Natural killer cell (primary cell): ENCODE results near the gene SEC14L2. TPM values are rescaled to one million over a fixed set of nuclear protein-coding genes. Genes with fewer than 3 reads are reported as not detected.

Experiments used
- ATAC-seq, 3 donors: fragments of 150-1000 bp in 2 of 3; fragments of 200-7000 bp in 1 of 3; cut with Tn5 transposase; 1 replicate in 1 of 3; 2 replicates in 2 of 3; pipeline ENCODE4 v1.10.0; 2021; ENCODE audit warnings: mild to moderate bottlenecking in 2 of 3, moderate library complexity in 2 of 3
- DNase-seq, 2 donors: peaks; one replicate each; pipeline versions ENCODE4 v3.0.0 to v3.0.0-alpha.2; 2013 to 2021; ENCODE audit warnings: mixed read lengths in 1 of 2
- H3K27ac ChIP-seq: one replicate; pipeline ENCODE4 v1.5.1; 2013; ENCODE audit warnings: mild to moderate bottlenecking, low read length
- H3K27me3 ChIP-seq: one replicate; pipeline ENCODE4 v1.6.1; 2013; ENCODE audit warnings: low read length; ENCODE audit not compliant: control insufficient read depth, insufficient read depth
- H3K36me3 ChIP-seq: one replicate; pipeline ENCODE4 v1.6.1; 2013; ENCODE audit warnings: low read length; ENCODE audit not compliant: control insufficient read depth, insufficient read depth
- H3K4me1 ChIP-seq: one replicate; pipeline ENCODE4 v1.6.1; 2013; ENCODE audit warnings: low read length; ENCODE audit not compliant: control insufficient read depth, insufficient read depth
- H3K4me3 ChIP-seq: one replicate; pipeline ENCODE4 v1.5.1; 2013; ENCODE audit warnings: low read length
- H3K9me3 ChIP-seq: one replicate; pipeline ENCODE4 v1.6.1; 2013; ENCODE audit warnings: low read length; ENCODE audit not compliant: control insufficient read depth, insufficient read depth
- H3K27ac Mint-ChIP-seq, 2 donors: one replicate each; pipeline ENCODE4 v1.8.0; 2022; ENCODE audit warnings: mild to moderate bottlenecking in 2 of 2, mixed read lengths in 2 of 2, moderate library complexity in 1 of 2
- H3K27me3 Mint-ChIP-seq, 2 donors: one replicate each; pipeline ENCODE4 v1.8.0; 2022; ENCODE audit warnings: low read depth in 2 of 2, mixed read lengths in 2 of 2
- H3K36me3 Mint-ChIP-seq: one replicate; pipeline ENCODE4 v1.8.0; 2022; ENCODE audit warnings: mixed read lengths
- H3K4me1 Mint-ChIP-seq, 2 donors: one replicate each; pipeline ENCODE4 v1.8.0; 2022; ENCODE audit warnings: mixed read lengths in 2 of 2
- H3K4me3 Mint-ChIP-seq: one replicate; pipeline ENCODE4 v1.8.0; 2022; ENCODE audit warnings: mild to moderate bottlenecking, moderate library complexity, mixed read lengths
- H3K9me3 Mint-ChIP-seq, 2 donors: one replicate each; pipeline ENCODE4 v1.8.0; 2022; ENCODE audit warnings: mixed read lengths in 2 of 2
- WGBS: methylation state at CpG from one replicate; pipeline ENCODE4 v1.1.7; 2013; ENCODE audit warnings: missing lambda C conversion rate; ENCODE audit not compliant: insufficient coverage; 5-methylcytosine and 5-hydroxymethylcytosine counted together
- intact Hi-C: fragments of 100-400 bp; cut with micrococcal nuclease; formaldehyde crosslinking; loops from one replicate; pipeline ENCODE4 v1.14.2; 2022
- total RNA-seq, 4 donors: library from RNA; stranded (reverse); fragments of 120-200 nt in 1 of 4; gene quantifications; one replicate each; pipeline versions ENCODE4 v1.2.3 to v1.2.4, GENCODE V29; 2013 to 2022
- TF ChIP-seq, protein P1 (sequence below): fragments of 200-600 bp; IDR thresholded peaks from one replicate; pipeline ENCODE4 v1.8.0; 2022; ENCODE audit warnings: antibody characterized with exemption

SEC14L2 gene
- total RNA-seq, 3 donors from 2014 or later (not counting 1 experiment from before 2014, with no cell fraction given): 0.71 to 6.6 (median 2.7) TPM

DNA sequence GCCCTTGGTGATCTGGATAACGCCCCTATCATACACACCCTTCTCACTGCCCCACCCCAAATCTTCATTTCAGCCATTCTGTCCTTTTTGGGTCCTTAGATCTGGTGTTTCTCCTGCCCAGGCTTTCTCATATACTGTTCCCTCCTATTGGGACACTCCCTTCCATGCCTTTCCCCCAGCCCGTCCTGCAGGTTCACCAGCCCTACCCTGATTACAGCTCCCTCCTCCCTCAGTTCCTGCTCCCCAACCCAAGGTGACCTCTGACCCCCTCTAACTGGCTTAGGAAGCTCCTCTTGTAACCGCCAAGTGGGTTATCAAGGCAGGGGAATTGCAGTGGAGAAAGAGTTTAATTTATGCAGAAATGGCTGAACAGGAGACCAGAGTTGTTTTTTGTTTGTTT lies 41.7 kb downstream of the SEC14L2 start:
- H3K36me3 Mint-ChIP-seq: peaks cover 8% of the 10 kb centered on the region
- peaks cover 5 to 8% of the 10 kb centered on the region in 2 donors for H3K9me3 Mint-ChIP-seq
- no peak overlapping the region for H3K4me3 Mint-ChIP-seq
- DNase-seq: no peak
- H3K4me1 Mint-ChIP-seq: peaks cover 34 to 40% of the 10 kb centered on the region in 2 donors
- ATAC-seq: no peak
- peaks cover 23 to 40% of the 10 kb centered on the region in 2 donors for H3K27me3 Mint-ChIP-seq
- H3K27ac Mint-ChIP-seq: peak overlapping the region in 1 of 2 donors; percentile 50
- TF ChIP-seq, protein P1, sequence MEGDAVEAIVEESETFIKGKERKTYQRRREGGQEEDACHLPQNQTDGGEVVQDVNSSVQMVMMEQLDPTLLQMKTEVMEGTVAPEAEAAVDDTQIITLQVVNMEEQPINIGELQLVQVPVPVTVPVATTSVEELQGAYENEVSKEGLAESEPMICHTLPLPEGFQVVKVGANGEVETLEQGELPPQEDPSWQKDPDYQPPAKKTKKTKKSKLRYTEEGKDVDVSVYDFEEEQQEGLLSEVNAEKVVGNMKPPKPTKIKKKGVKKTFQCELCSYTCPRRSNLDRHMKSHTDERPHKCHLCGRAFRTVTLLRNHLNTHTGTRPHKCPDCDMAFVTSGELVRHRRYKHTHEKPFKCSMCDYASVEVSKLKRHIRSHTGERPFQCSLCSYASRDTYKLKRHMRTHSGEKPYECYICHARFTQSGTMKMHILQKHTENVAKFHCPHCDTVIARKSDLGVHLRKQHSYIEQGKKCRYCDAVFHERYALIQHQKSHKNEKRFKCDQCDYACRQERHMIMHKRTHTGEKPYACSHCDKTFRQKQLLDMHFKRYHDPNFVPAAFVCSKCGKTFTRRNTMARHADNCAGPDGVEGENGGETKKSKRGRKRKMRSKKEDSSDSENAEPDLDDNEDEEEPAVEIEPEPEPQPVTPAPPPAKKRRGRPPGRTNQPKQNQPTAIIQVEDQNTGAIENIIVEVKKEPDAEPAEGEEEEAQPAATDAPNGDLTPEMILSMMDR: no peak
- no peak overlapping the region for H3K27ac ChIP-seq
- no peaks in the 10 kb centered on the region for H3K36me3 ChIP-seq
- H3K4me3 ChIP-seq: no peak overlapping the region
- no peaks in the 10 kb centered on the region for H3K27me3 ChIP-seq
- WGBS: 92% methylated on average over 3 of the region's 3 CpGs
- peaks cover 34% of the 10 kb centered on the region for H3K4me1 ChIP-seq
- intact Hi-C loops: loop anchor here (5.0 kb wide), 1 partner anchor 241 kb away; no protein-coding TSS in a partner anchor
- H3K9me3 ChIP-seq: peaks cover 22% of the 10 kb centered on the region

DNA sequence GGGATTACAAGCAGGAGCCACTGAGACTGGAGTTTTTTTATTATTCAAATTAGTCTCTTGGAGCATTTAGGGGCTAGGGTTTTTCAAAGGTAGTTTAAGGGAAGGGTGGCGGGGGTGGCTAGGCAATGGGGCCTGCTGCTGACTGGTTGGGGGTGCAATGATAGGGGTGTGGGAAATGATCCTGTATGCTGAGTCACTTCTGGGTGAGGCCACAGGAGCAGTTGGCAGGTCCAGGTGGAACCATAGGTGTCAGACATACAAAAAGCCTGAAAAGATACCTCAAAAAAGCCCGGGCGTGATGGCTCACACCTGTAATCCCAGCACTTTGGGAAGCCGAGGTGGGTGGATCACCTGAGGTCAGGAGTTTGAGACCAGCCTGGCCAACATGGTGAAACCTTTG lies 42.4 kb downstream of the SEC14L2 start:
- Histone ChIP-seq H3K27me3 (no peaks in the 10 kb centered on the region), H3K4me3 (no peak overlapping the region), H3K36me3 (no peaks in the 10 kb centered on the region), H3K9me3 (peaks cover 22% of the 10 kb centered on the region), H3K27ac (no peak overlapping the region), H3K4me1 (peaks cover 34% of the 10 kb centered on the region)
- H3K9me3 Mint-ChIP-seq: peaks cover 5 to 8% of the 10 kb centered on the region in 2 donors
- no peak for ATAC-seq
- H3K27me3 Mint-ChIP-seq: peaks cover 23 to 41% of the 10 kb centered on the region in 2 donors
- H3K27ac Mint-ChIP-seq: no peak overlapping the region
- H3K36me3 Mint-ChIP-seq: peaks cover 8% of the 10 kb centered on the region
- whole genome bisulfite sequencing: 93% methylated on average over 4 of the region's 4 CpGs
- DNase-seq: no peak
- H3K4me3 Mint-ChIP-seq: no peak overlapping the region
- intact Hi-C loops: loop anchor here (5.0 kb wide), 1 partner anchor 242 kb away; no protein-coding TSS in a partner anchor
- TF ChIP-seq, protein P1: no peak
- H3K4me1 Mint-ChIP-seq: peaks cover 34 to 40% of the 10 kb centered on the region in 2 donors

DNA sequence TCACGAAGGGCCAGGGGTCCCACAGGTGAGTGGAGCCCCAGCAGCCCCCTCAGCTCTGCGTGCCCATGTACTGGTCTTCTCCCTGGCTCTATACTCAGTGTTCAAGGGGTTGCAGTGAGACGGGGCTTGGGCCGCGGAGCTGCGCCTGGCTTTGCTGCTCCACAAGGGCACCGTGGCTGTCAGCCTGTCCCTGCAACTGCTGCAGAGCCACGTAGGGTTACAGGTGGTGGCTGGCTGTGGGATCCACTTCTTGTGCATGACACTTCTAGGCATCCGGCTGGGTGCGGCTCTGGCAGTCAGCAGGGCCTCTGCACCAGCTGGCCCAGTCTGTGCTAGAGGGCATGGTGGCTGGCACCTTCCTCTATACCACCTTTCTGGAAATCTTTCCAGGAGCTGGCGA lies 43.0 kb downstream of the SEC14L2 start:
- ATAC-seq (no peak), DNase-seq (no peak)
- Mint-ChIP-seq H3K27me3 (peaks cover 23 to 43% of the 10 kb centered on the region in 2 donors), H3K4me3 (no peak overlapping the region), H3K4me1 (peaks cover 29 to 35% of the 10 kb centered on the region in 2 donors), H3K27ac (peak overlapping the region in 1 of 2 donors; percentile 76), H3K9me3 (peaks cover 5 to 8% of the 10 kb centered on the region in 2 donors), H3K36me3 (peaks cover 8% of the 10 kb centered on the region)
- whole genome bisulfite sequencing: 86% methylated on average over 11 of the region's 11 CpGs
- intact Hi-C loops: loop anchor here (5.0 kb wide), 1 partner anchor 243 kb away; no protein-coding TSS in a partner anchor
- Histone ChIP-seq H3K36me3 (no peaks in the 10 kb centered on the region), H3K4me1 (peaks cover 33% of the 10 kb centered on the region), H3K27me3 (no peaks in the 10 kb centered on the region), H3K27ac (no peak overlapping the region), H3K4me3 (no peak overlapping the region), H3K9me3 (peaks cover 22% of the 10 kb centered on the region)
- TF ChIP-seq, protein P1: no peak

DNA sequence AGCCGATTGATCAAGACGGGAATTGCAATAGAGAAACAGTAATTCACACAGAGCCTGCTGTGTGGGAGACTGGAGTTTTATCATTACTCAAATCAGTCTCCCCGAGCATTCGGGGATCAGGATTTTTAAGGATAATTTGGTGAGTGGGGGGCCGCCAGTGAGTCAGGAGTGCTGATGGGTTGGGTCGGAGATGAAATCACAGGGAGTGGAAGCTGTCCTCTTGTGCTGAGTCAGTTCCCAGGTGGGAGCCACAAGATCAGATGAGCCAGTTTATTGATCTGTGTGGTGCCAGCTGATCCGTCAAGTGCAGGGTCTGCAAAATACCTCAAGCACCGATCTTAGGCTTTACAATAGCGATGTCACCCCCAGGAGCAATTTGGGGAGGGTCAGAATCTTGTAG lies 44.3 kb downstream of the SEC14L2 start:
- Mint-ChIP-seq H3K36me3 (no peaks in the 10 kb centered on the region), H3K9me3 (peaks cover 0 to 2% of the 10 kb centered on the region in 2 donors), H3K4me1 (peaks cover 18 to 27% of the 10 kb centered on the region in 2 donors), H3K27me3 (peaks cover 30 to 55% of the 10 kb centered on the region in 2 donors), H3K4me3 (no peak overlapping the region), H3K27ac (peak overlapping the region; percentile 31 to 76)
- H3K36me3 ChIP-seq: no peaks in the 10 kb centered on the region
- no peak overlapping the region for H3K27ac ChIP-seq
- intact Hi-C loops: no loop called here
- no peak overlapping the region for H3K4me3 ChIP-seq
- peaks cover 10% of the 10 kb centered on the region for H3K9me3 ChIP-seq
- ATAC-seq: no peak
- no peak for DNase-seq
- peaks cover 3% of the 10 kb centered on the region for H3K27me3 ChIP-seq
- WGBS: 94% methylated on average over 9 of the region's 9 CpGs
- H3K4me1 ChIP-seq: peaks cover 23% of the 10 kb centered on the region
- TF ChIP-seq, protein P1: no peak
